Measurements from ENCODE around the gene CLDN19. TPM values are rescaled to one million over a fixed set of nuclear protein-coding genes. Genes with fewer than 3 reads are reported as not detected.

The CLDN19 gene
- total RNA-seq, 1 experiment from 2014 or later: 12.5 TPM

DNA sequence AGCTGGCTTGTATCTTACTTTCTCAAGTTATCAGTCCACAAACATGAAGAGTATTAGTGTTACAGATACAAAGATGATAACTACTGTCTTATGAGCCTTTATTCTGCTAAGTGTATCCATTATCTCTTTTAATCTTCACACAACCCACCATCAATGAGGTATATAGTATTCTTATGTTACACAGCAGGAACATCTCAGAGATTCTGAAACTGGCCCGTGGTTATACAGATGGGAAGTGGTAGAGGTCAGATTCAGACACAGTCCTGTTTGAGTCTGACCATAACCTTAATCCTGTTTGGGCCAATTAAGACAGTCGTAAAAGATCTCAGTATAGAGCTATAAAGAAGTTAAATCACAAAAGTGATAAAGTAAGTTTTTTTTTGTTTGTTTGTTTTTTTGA lies 39.7 kb upstream of the CLDN19 start:
- no peak overlapping the region for H3K4me3 Mint-ChIP-seq
- Histone ChIP-seq H3K79me2 (ENCODE audit: insufficient read depth, low read length) (no peaks in the 10 kb centered on the region), H2AK5ac (ENCODE audit: insufficient read length, low read length) (no peak overlapping the region), H3K27ac (ENCODE audit: insufficient read length, low read depth, low read length) (no peak overlapping the region), H3K9ac (ENCODE audit: extremely low read depth, insufficient read length, low read length) (no peak overlapping the region), H3K14ac (ENCODE audit: insufficient read depth, low read length) (no peak overlapping the region), H3K79me1 (ENCODE audit: insufficient read depth, low read depth, low read length, poor library complexity, severe bottlenecking) (no peaks in the 10 kb centered on the region), H2BK5ac (ENCODE audit: insufficient read length, low read length) (no peak overlapping the region), H2BK15ac (ENCODE audit: low read depth, low read length) (no peak overlapping the region), H3K9me3 (ENCODE audit: control insufficient read depth, low read depth, low read length) (no peaks in the 10 kb centered on the region), H4K20me1 (ENCODE audit: control insufficient read depth, insufficient read depth, insufficient read length) (no peaks in the 10 kb centered on the region), H2BK20ac (ENCODE audit: low read depth, low read length, poor library complexity, severe bottlenecking) (no peak overlapping the region), H3K56ac (ENCODE audit: insufficient read length, low read depth, low read length) (no peak overlapping the region), H3K23me2 (ENCODE audit: insufficient read length, low read depth, low read length, poor library complexity, severe bottlenecking) (no peaks in the 10 kb centered on the region), H2BK120ac (ENCODE audit: low read depth, low read length, poor library complexity, severe bottlenecking) (no peak overlapping the region), H3K4ac (ENCODE audit: low read depth, low read length) (no peak overlapping the region), H3K4me1 (ENCODE audit: insufficient read depth, low read length) (no peaks in the 10 kb centered on the region), H3K18ac (ENCODE audit: insufficient read length, low read depth, low read length) (no peak overlapping the region), H4K8ac (replicated peaks; ENCODE audit: insufficient read length, low read depth, low read length) (no peak overlapping the region), H3K27me3 (ENCODE audit: insufficient read depth, low read length) (no peaks in the 10 kb centered on the region), H3K23ac (ENCODE audit: insufficient read length, low read depth, low read length) (no peak overlapping the region), H3T11ph (ENCODE audit: low read length) (no peak overlapping the region), H2BK12ac (ENCODE audit: insufficient read length, low read depth, low read length) (no peak overlapping the region), H2AFZ (ENCODE audit: low read length) (no peak overlapping the region), H3K4me2 (ENCODE audit: insufficient read depth, insufficient read length, low read length) (no peak overlapping the region), H4K5ac (ENCODE audit: insufficient read length, low read depth, low read length) (no peak overlapping the region), H4K91ac (ENCODE audit: insufficient read length, low read depth, low read length) (no peak overlapping the region)
- WGBS (ENCODE audit: extremely low coverage, insufficient read length, low lambda C conversion rate): no CpG with 5 or more reads among the region's 2 CpGs
- peaks cover 23 to 74% (median 60%) of the 10 kb centered on the region in 3 experiments for H3K36me3 Mint-ChIP-seq (ENCODE audit: insufficient read depth in 1 of 3, low read depth in 3 of 3)
- no peaks in the 10 kb centered on the region for H3K27me3 Mint-ChIP-seq (ENCODE audit: low read depth)
- 0 out of 4 replicates have a peak, but pooled peaks cover 0 to 3% of the 10 kb centered on the region in 2 experiments for H3K4me1 Mint-ChIP-seq
- H3K9me3 Mint-ChIP-seq: no peaks in the 10 kb centered on the region
- TF ChIP-seq, protein P1, sequence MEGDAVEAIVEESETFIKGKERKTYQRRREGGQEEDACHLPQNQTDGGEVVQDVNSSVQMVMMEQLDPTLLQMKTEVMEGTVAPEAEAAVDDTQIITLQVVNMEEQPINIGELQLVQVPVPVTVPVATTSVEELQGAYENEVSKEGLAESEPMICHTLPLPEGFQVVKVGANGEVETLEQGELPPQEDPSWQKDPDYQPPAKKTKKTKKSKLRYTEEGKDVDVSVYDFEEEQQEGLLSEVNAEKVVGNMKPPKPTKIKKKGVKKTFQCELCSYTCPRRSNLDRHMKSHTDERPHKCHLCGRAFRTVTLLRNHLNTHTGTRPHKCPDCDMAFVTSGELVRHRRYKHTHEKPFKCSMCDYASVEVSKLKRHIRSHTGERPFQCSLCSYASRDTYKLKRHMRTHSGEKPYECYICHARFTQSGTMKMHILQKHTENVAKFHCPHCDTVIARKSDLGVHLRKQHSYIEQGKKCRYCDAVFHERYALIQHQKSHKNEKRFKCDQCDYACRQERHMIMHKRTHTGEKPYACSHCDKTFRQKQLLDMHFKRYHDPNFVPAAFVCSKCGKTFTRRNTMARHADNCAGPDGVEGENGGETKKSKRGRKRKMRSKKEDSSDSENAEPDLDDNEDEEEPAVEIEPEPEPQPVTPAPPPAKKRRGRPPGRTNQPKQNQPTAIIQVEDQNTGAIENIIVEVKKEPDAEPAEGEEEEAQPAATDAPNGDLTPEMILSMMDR (conservative IDR thresholded peaks at IDR 0.05): no peak
- DNase-seq: no peak
- no peak overlapping the region for H3K27ac Mint-ChIP-seq

All from H9 (cell line).